ENCODE results near the gene GALNS. TPM values are rescaled to one million over a fixed set of nuclear protein-coding genes. Genes with fewer than 3 reads are reported as not detected.

GALNS gene
- total and polyA plus RNA-seq, 2 of the 13 experiments (the other 11 are each of a cell fraction or from before 2014, with no cell fraction given), result 9.2 to 9.8 TPM

DNA sequence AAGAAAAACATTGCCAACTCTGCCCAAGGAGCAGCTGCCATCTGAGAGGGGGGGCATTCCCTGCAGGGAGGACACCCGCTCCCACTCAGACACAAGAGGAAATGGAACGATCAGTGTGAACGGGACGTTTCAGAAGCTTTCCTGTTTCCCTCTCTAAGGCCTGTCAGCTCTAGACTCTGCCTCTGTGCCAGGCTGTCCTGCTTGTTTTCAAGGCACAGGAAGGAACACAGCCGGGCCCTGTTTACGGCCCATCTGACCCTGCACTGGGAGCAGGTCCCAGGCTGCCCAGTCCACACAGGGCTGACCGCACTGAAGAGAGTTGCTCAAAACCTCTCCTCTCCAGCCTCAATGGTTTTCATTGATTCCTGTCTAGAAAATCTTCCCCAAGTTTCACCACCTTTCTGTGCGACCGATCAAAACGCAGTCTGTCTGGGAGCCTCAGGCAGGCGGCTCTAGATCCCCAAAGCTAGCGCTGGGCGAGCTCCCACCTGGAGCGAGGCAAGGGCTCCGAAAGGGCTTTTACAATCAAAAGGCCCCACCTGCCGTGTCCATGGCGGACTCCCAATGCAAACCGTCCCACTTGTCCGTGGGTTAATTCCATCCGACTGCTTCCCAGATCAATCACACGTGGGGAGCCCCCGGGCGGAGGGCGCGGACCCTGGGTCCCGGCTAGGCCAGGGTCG lies 73.2 kb downstream of the GALNS start (continued):
- TF ChIP-seq, protein P1, sequence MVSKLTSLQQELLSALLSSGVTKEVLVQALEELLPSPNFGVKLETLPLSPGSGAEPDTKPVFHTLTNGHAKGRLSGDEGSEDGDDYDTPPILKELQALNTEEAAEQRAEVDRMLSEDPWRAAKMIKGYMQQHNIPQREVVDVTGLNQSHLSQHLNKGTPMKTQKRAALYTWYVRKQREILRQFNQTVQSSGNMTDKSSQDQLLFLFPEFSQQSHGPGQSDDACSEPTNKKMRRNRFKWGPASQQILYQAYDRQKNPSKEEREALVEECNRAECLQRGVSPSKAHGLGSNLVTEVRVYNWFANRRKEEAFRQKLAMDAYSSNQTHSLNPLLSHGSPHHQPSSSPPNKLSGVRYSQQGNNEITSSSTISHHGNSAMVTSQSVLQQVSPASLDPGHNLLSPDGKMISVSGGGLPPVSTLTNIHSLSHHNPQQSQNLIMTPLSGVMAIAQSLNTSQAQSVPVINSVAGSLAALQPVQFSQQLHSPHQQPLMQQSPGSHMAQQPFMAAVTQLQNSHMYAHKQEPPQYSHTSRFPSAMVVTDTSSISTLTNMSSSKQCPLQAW (CRISPR knock-in tag; IDR thresholded peaks at IDR 0.05), result peak; percentile 71; the same call in 1 of the 2 replicates
- TF ChIP-seq MED1 (CRISPR knock-in tag; IDR thresholded peaks at IDR 0.05) (peak; percentile 28; the same call in 1 of the 2 replicates), ZNF713 (CRISPR knock-in tag; IDR thresholded peaks at IDR 0.05) (no peak), ZFP41 (CRISPR knock-in tag; IDR thresholded peaks at IDR 0.05; ENCODE audit: borderline replicate concordance) (0 out of 2 replicates have a peak, but pooled peaks have one; percentile 37), ZNF292 (CRISPR knock-in tag; IDR thresholded peaks at IDR 0.05; ENCODE audit: borderline replicate concordance, low read depth) (peak; percentile 39; the same call in 1 of the 2 replicates), MEF2D (CRISPR knock-in tag; IDR thresholded peaks at IDR 0.05) (peak; percentile 46; the same call in 1 of the 2 replicates), ZNF296 (CRISPR knock-in tag; conservative IDR thresholded peaks at IDR 0.05) (0 out of 2 replicates have a peak, but pooled peaks have one; percentile 24), KMT2A (CRISPR knock-in tag; IDR thresholded peaks at IDR 0.05) (peak; percentile 56; the same call in 1 of the 2 replicates), PHF5A (CRISPR knock-in tag; IDR thresholded peaks at IDR 0.05; ENCODE audit: low read depth, unreplicated experiment) (no peak), SOX6 (IDR thresholded peaks at IDR 0.05) (no peak), SOX6 (CRISPR knock-in tag; IDR thresholded peaks at IDR 0.05) (peak; percentile 29; the same call in 1 of the 2 replicates), SAP130 (CRISPR knock-in tag; IDR thresholded peaks at IDR 0.05; ENCODE audit: low read depth) (peak; percentile 66; the same call in 1 of the 2 replicates), SP4 (CRISPR knock-in tag; IDR thresholded peaks at IDR 0.05) (0 out of 2 replicates have a peak, but pooled peaks have one; percentile 34), ZNF263 (CRISPR knock-in tag; IDR thresholded peaks at IDR 0.05) (peak; percentile 53), GATAD2A (CRISPR knock-in tag; IDR thresholded peaks at IDR 0.05) (peak; percentile 8; the same call in 1 of the 2 replicates), ZNF343 (CRISPR knock-in tag; IDR thresholded peaks at IDR 0.05) (0 out of 2 replicates have a peak, but pooled peaks have one; percentile 66), FOXA3 (CRISPR knock-in tag; IDR thresholded peaks at IDR 0.05) (peak; percentile 29; the same call in 1 of the 2 replicates), MAFG (CRISPR knock-in tag; IDR thresholded peaks at IDR 0.05) (0 out of 2 replicates have a peak, but pooled peaks have one; percentile 23), FOXA1 (IDR thresholded peaks at IDR 0.05) (no peak), FOXA1 (CRISPR knock-in tag; IDR thresholded peaks at IDR 0.05) (peak; percentile 25; the same call in 1 of the 2 replicates), ZNF33A (CRISPR knock-in tag; IDR thresholded peaks at IDR 0.05; ENCODE audit: borderline replicate concordance) (0 out of 2 replicates have a peak, but pooled peaks have one; percentile 32), ZNF850 (CRISPR knock-in tag; conservative IDR thresholded peaks at IDR 0.05) (peak; percentile 18; the same call in 1 of the 2 replicates), ZNF607 (CRISPR knock-in tag; IDR thresholded peaks at IDR 0.05; ENCODE audit: borderline replicate concordance) (peak; percentile 85; the same call in 1 of the 2 replicates), PHF21A (CRISPR knock-in tag; IDR thresholded peaks at IDR 0.05) (0 out of 2 replicates have a peak, but pooled peaks have one; percentile 20), HNRNPLL (IDR thresholded peaks at IDR 0.05; ENCODE audit: low read depth, low read length, poor library complexity, severe bottlenecking) (peak; percentile 12), LCORL (IDR thresholded peaks at IDR 0.05) (no peak), LCORL (CRISPR knock-in tag; IDR thresholded peaks at IDR 0.05) (peak; percentile 53; the same call in 1 of the 2 replicates)
- TF ChIP-seq, protein P2, sequence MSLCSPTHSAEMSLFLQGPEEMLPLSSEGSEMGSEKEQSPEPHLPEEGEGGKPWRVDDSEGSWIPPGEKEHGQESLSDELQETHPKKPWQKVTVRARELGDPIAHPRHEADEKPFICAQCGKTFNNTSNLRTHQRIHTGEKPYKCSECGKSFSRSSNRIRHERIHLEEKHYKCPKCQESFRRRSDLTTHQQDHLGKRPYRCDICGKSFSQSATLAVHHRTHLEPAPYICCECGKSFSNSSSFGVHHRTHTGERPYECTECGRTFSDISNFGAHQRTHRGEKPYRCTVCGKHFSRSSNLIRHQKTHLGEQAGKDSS (CRISPR knock-in tag; IDR thresholded peaks at IDR 0.05; ENCODE audit: borderline replicate concordance, low read depth), result peak; percentile 88; the same call in 1 of the 2 replicates
- TF ChIP-seq, protein P3, sequence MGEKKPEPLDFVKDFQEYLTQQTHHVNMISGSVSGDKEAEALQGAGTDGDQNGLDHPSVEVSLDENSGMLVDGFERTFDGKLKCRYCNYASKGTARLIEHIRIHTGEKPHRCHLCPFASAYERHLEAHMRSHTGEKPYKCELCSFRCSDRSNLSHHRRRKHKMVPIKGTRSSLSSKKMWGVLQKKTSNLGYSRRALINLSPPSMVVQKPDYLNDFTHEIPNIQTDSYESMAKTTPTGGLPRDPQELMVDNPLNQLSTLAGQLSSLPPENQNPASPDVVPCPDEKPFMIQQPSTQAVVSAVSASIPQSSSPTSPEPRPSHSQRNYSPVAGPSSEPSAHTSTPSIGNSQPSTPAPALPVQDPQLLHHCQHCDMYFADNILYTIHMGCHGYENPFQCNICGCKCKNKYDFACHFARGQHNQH (CRISPR knock-in tag; IDR thresholded peaks at IDR 0.05), result peak; percentile 20; the same call in 1 of the 2 replicates
